Left hindlimb (tissue), 1 donor: Measurements from ENCODE around the gene GPR176.
"Not testable (repeated sequence)": the region's sequence is repeated elsewhere in the genome, so short reads cannot be mapped to it uniquely, and the experiment has no call there.

Experiments used
- DNase-seq: peaks from one replicate; pipeline ENCODE4 v3.0.0-alpha.2; 2018

Gene GPR176

GRCh38 chr15:39854161-39854560 is 65.9 kb downstream of the GPR176 start:
- no peak for DNase-seq

GRCh38 chr15:39852250-39852649 is 67.8 kb downstream of the GPR176 start:
- no peak for DNase-seq

GRCh38 chr15:39851500-39852092 is 68.5 kb downstream of the GPR176 start:
- DNase-seq, result no peak

- no peak for DNase-seq
These were observed 69.6 kb downstream of the GPR176 start for GRCh38 chr15:39850436-39850835.

- DNase-seq, result no peak
These were observed 74.0 kb downstream of the GPR176 start for GRCh38 chr15:39846108-39846507.

- no peak for DNase-seq
These were observed 74.5 kb downstream of the GPR176 start for GRCh38 chr15:39845582-39845981.

- no peak for DNase-seq
These were observed 76.5 kb downstream of the GPR176 start for GRCh38 chr15:39843565-39843964.

GRCh38 chr15:39837454-39837853 is 82.6 kb downstream of the GPR176 start:
- DNase-seq, result no peak

GRCh38 chr15:39835550-39835949 is 84.5 kb downstream of the GPR176 start:
- DNase-seq, result no peak

GRCh38 chr15:39834256-39834655 is 85.8 kb downstream of the GPR176 start:
- DNase-seq, result no peak

- no peak for DNase-seq
These were observed 86.5 kb downstream of the GPR176 start for GRCh38 chr15:39833515-39833981.

GRCh38 chr15:39830166-39830565 is 89.9 kb downstream of the GPR176 start:
- DNase-seq, result no peak

- peak; percentile 40 for DNase-seq
These were observed 91.6 kb downstream of the GPR176 start for GRCh38 chr15:39828374-39828931.

GRCh38 chr15:39826975-39827374 is 93.1 kb downstream of the GPR176 start:
- no peak for DNase-seq

GRCh38 chr15:39823634-39824033 is 96.4 kb downstream of the GPR176 start:
- no peak for DNase-seq

- DNase-seq, result no peak
These were observed 99.9 kb downstream of the GPR176 start for GRCh38 chr15:39820050-39820602.

GRCh38 chr15:39819533-39819932 is 100.5 kb downstream of the GPR176 start:
- DNase-seq, result no peak

GRCh38 chr15:39817892-39818291 is 102.2 kb downstream of the GPR176 start:
- no peak for DNase-seq

GRCh38 chr15:39814489-39814888 is 105.6 kb downstream of the GPR176 start:
- DNase-seq, result no peak

GRCh38 chr15:39812651-39813050 is 107.4 kb downstream of the GPR176 start:
- not testable (repeated sequence) for DNase-seq

- no peak for DNase-seq
These were observed 111.2 kb downstream of the GPR176 start for GRCh38 chr15:39808909-39809308.

- DNase-seq, result no peak
These were observed 112.3 kb downstream of the GPR176 start for GRCh38 chr15:39807791-39808190.

- DNase-seq, result no peak
These were observed 116.0 kb downstream of the GPR176 start for GRCh38 chr15:39804026-39804425.

- no peak for DNase-seq
These were observed 117.0 kb downstream of the GPR176 start for GRCh38 chr15:39803016-39803415.
